LoVo (cell line): ENCODE data around the gene FBXW7.
"Not testable (repeated sequence)": the region's sequence is repeated elsewhere in the genome, so short reads cannot be mapped to it uniquely, and the experiment has no call there.

Experiments
- DNase-seq: peaks from one replicate; pipeline ENCODE4 v3.0.0-alpha.2; 2016; ENCODE audit warnings: low spot score

The FBXW7 gene

DNA sequence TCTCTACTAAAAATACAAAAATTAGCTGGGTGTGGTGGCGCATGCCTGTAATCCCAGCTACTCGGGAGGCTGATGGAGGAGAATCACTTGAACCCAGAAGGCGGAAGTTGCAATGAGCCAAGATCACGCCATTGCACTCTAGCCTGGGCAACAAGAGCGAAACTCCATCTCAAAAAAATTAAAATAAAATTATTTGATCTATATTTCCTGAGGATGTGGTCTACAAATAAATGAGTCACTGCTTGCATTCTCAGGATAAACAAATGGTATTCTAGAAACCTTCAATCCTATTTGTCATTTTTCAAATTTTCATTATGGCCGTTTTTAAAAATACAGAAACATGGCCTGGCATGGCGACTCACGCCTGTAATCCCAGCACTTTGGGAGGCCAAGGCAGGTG lies 8.6 kb upstream of the FBXW7 start:
- not testable (repeated sequence) for DNase-seq

- no peak for DNase-seq
Observed at GRCh38 chr4:152540941-152541340, 5.0 kb upstream of the FBXW7 start.

DNA sequence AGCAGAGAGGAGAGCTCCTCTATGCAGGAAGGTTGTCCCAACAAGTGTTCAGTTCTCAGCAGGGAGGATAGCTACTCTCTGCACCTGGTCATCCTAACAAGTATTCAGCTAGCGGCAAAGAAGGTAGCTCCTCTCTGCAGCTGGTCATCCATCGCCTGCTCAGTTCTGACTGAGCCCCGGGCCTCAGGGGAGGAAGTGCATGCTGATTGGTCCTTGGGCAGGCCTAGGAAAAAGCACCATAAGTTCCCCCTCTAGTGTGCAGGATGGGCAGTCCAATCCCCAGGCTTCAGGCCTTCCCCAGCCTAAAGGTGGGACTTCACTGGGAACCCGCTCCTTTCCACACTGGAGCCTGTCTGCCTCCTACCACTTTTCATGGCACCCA lies 4.4 kb upstream of the FBXW7 start:
- DNase-seq: no peak

GRCh38 chr4:152539556-152540292 lies 3.8 kb upstream of the FBXW7 start:
- DNase-seq: no peak

DNA sequence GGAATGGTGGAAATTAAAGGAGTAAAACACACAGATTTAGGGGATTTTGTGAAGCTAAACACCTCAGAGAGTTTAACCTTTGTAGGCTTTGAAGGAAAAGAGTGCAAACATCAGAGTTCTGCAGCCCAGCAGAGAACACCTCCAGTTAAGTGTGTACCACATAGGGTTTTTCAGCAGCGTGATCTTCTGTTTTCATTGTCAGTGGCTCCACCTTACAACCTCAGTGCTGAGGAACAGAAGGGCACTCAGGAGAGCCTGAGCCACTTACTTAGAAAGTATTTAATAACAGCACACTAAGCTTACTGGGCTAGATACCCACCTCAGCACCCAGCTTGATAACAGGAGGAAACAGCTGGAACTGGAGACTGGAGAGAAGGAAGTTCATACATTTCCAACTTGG lies 2.0 kb upstream of the FBXW7 start:
- DNase-seq: no peak

DNA sequence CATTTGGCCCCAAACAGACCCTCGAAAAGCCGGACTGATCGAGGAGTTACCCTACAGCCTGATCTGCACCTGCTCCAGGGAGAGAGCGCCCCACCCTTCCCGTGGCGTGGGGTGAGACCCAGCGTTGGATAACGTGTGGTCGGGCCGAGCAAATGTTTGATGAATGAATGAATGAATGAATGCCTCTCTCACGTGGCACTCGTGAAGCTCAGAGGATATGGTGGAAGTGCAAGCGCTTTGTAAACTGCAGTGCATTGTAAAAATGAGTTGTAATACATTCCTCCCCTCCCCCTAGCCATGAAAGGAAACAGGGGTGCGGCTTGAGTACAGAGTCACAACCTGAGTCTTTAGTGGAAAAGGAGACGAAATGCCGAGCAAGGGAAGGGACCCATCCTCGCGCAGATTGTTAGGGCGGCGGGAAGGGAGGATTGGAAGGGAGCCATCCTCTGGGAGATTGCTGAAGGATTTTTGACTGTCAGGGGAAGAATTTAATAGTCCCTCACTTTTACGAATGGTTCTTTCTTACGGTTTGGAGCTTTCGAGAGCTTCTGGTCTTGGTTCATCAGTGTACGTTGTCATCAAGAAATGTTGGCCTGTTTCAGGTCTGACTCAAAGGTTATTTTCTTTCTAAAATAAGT lies 772 bp upstream of the FBXW7 start:
- DNase-seq: peak; percentile 48

GRCh38 chr4:152535360-152535902 lies 461 bp downstream of the FBXW7 start:
- no peak for DNase-seq

- DNase-seq: no peak
Observed at GRCh38 chr4:152534541-152535359, 1.1 kb downstream of the FBXW7 start.

GRCh38 chr4:152531479-152531878 lies 4.4 kb downstream of the FBXW7 start:
- DNase-seq: no peak

DNA sequence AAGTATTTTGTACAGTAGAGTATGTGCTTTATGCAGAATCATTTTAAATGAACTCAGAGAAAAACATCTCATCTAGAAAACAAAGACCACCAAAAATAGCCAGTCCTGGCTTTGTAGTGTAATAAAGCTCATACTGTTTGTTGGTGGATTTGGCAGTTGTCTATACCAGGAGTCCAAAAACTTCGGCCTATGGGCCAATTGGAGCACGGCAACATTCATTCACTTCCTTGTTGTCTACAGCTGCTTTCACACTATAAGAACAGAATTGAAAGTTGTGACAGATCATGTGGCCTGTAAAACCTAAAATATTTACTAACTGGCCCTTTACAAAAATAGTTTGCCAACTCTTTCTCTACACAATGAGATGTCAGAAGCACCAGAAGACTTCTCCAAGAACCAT lies 5.3 kb downstream of the FBXW7 start:
- no peak for DNase-seq

DNA sequence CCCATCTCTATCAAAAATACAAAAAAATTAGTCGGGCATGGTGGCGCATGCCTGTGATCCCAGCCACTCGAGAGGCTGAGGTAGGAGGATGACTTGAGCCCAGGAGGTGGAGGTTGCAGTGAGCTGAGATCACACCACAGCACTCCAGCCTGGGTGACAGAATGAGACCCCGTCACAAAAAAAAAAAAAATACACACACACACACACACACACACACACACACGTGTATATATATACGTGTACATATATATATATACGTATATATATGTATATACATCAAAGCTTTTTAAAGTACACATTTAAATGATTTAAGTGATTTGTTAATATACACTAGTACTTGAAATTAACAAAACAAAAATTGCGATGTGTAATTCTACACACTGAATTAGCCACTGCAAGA lies 6.0 kb downstream of the FBXW7 start:
- no peak for DNase-seq

DNA sequence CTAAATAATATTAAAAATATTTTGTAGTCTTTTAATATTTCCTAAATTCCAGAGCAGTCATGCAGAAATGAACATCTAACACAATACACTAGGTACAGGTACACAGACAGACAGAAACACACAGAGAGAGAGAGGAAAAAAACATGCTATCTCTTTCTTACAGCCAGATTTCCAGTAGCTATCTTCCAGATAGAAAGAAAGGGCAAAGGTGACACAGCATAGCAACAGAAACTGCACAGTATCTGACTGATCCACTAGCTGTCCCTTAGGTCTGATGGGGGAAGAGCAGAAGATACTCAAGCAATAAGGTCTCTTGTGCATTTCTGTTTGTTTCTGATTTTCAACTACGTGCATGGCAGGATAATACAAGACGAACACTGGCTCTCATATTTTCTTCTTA lies 7.8 kb downstream of the FBXW7 start:
- no peak for DNase-seq

DNA sequence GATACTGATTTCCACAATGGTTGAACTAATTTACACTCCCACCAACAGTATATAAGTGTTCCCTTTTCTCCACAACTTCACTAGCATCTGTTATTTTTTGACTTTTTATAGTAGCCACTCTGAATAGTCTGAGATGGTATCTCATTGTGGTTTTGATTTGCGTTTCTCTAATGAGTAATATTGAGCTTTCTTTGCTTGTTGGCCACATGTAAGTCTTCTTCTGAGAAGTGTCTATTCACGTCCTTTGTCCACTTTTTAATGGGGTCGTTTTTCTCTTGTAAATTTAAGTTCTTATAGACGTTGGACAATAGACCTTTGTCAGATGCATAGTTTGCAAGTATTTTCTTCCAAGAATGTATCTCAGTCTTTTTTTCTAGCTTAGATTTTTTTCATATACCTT lies 10.0 kb downstream of the FBXW7 start:
- DNase-seq: no peak

- DNase-seq: no peak
Observed at GRCh38 chr4:152524427-152524826, 11.5 kb downstream of the FBXW7 start.

- no peak for DNase-seq
Observed at GRCh38 chr4:152523731-152524130, 12.2 kb downstream of the FBXW7 start.

GRCh38 chr4:152522754-152523153 lies 13.1 kb downstream of the FBXW7 start:
- DNase-seq: no peak

DNA sequence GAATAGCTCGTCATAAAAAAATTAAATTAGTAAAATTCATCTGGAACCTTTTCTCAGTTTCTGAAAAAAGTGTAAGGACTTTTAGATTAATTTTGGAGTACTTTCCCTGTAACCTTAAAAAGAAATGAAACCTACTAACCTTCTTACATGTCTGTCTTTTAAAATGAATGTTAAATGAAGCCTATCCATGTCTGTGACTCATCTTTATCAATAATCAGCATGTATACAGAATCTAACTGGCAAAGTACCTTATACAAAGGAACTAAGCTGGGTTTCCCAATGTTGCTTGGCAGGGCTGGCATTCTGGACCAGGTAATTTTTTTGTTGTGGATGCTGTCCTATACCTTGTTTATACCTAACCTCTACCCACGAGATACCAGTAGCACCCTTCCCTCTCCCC lies 13.6 kb downstream of the FBXW7 start:
- no peak for DNase-seq

DNA sequence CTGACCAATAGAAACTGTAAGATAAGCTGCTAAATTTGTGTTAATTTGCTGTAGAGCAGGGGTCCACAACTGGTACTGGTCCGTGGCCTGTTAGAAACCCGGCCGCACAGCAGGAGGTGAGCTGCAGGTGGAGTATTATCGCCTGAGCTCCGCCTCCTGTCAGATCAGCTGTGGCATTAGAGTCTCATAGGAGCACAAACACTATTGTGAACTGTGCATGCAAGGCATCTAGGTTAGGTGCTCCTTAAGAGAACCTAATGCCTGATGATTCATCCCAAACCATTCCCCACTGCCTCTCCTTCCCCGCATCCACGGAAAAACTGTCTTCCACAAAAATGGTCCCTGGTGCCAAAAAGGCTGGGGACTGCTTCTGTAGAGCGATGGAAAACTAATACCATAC lies 19.7 kb downstream of the FBXW7 start:
- DNase-seq: no peak

- no peak for DNase-seq
Observed at GRCh38 chr4:152515678-152516077, 20.2 kb downstream of the FBXW7 start.

DNA sequence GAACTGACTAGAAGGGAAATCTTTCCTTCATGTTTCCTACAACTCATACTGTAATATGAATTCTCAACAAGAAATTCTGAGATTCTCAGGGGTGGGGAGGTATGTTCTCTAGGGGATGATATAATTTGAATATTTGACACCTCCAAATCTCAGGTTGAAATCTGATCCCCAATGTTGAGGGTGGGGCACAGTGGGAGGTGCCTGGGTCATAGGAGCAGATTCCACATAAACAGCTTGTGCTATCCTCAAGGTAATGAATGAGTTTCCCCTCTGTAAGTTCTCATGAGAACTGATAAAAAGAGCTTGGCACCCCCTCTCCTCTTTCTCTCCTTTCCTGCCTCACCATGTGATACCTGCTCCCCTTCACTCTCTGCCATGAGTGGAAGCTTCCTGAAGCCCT lies 21.5 kb downstream of the FBXW7 start:
- no peak for DNase-seq

- DNase-seq: no peak
Observed at GRCh38 chr4:152513078-152513477, 22.8 kb downstream of the FBXW7 start.

GRCh38 chr4:152512483-152512882 lies 23.4 kb downstream of the FBXW7 start:
- no peak for DNase-seq
